ENCODE measurements around the gene CNNM1. TPM values are rescaled to one million over a fixed set of nuclear protein-coding genes. Genes with fewer than 3 reads are reported as not detected.

Gene CNNM1
- total RNA-seq, 1 donor from 2014 or later = 0.56 TPM

DNA sequence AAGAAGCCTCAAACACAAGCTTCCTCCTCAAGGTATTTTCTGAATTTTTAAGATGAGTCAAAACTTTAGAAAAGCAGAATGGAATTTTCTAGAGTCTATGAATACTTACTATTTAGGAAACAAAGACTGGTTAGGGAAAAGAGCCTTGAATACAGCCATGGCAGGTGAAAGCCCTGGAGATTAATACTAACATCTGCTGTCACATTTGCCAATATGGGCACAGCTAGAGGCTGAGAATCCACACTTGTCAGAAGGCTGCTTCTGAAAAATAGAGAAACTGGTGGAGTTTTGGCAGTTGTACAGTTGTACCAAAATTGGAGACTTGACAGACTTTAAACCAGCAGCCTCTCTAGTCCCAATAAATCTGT is 24.3 kb upstream of the CNNM1 start:
- Mint-ChIP-seq H3K27me3 (ENCODE audit: insufficient read depth, low read depth) (peaks cover 9% of the 10 kb centered on the region), H3K9me3 (peaks cover 9% of the 10 kb centered on the region), H3K27ac (no peak overlapping the region), H3K4me3 (no peak overlapping the region), H3K36me3 (no peaks in the 10 kb centered on the region), H3K4me1 (peaks cover 12% of the 10 kb centered on the region)
- Histone ChIP-seq H3K27me3 (no peaks in the 10 kb centered on the region), H3K4me2 (no peak overlapping the region), H3K36me3 (no peaks in the 10 kb centered on the region), H2AFZ (replicated peaks) (no peak overlapping the region), H3K27ac (no peak overlapping the region), H3K9me3 (ENCODE audit: low read depth) (peaks cover 8% of the 10 kb centered on the region), H3K4me3 (no peak overlapping the region), H3K9ac (no peak overlapping the region), H3K79me2 (ENCODE audit: low read depth) (no peaks in the 10 kb centered on the region), H3K4me1 (no peaks in the 10 kb centered on the region), H3F3A (ENCODE audit: low read depth) (no peaks in the 10 kb centered on the region), H4K20me1 (ENCODE audit: low read depth) (no peaks in the 10 kb centered on the region)
- TF ChIP-seq EZH2 (IDR thresholded peaks at IDR 0.05) (no peak), EZH2phosphoT487 (IDR thresholded peaks at IDR 0.05) (no peak), CTCF (IDR thresholded peaks at IDR 0.05) (no peak)
- no peak for DNase-seq (ENCODE audit: low spot score)

GRCh38 chr10:99312501-99312900 is 16.7 kb upstream of the CNNM1 start:
- Mint-ChIP-seq H3K36me3 (no peaks in the 10 kb centered on the region), H3K4me3 (no peak overlapping the region), H3K4me1 (no peaks in the 10 kb centered on the region), H3K9me3 (peaks cover 12% of the 10 kb centered on the region), H3K27me3 (ENCODE audit: insufficient read depth, low read depth) (peaks cover 5% of the 10 kb centered on the region), H3K27ac (no peak overlapping the region)
- TF ChIP-seq CTCF (IDR thresholded peaks at IDR 0.05) (no peak), EZH2 (IDR thresholded peaks at IDR 0.05) (no peak), EZH2phosphoT487 (IDR thresholded peaks at IDR 0.05) (no peak)
- DNase-seq (ENCODE audit: low spot score) = no peak
- H3K27ac ChIP-seq = no peak overlapping the region
- H3F3A ChIP-seq (ENCODE audit: low read depth) = no peaks in the 10 kb centered on the region
- peaks cover 8% of the 10 kb centered on the region for H3K9me3 ChIP-seq (ENCODE audit: low read depth)
- H3K79me2 ChIP-seq (ENCODE audit: low read depth) = no peaks in the 10 kb centered on the region
- H3K9ac ChIP-seq = no peak overlapping the region
- no peak overlapping the region for H3K4me3 ChIP-seq
- no peaks in the 10 kb centered on the region for H3K27me3 ChIP-seq
- no peak overlapping the region for H2AFZ ChIP-seq (replicated peaks)
- no peaks in the 10 kb centered on the region for H3K36me3 ChIP-seq
- H3K4me2 ChIP-seq = no peak overlapping the region
- peaks cover 2% of the 10 kb centered on the region for H3K4me1 ChIP-seq
- no peaks in the 10 kb centered on the region for H4K20me1 ChIP-seq (ENCODE audit: low read depth)

- Histone ChIP-seq H4K20me1 (ENCODE audit: low read depth) (no peaks in the 10 kb centered on the region), H3K27ac (no peak overlapping the region), H3K27me3 (no peaks in the 10 kb centered on the region), H3K36me3 (no peaks in the 10 kb centered on the region), H3K9me3 (ENCODE audit: low read depth) (no peaks in the 10 kb centered on the region), H3K4me2 (no peak overlapping the region), H3F3A (ENCODE audit: low read depth) (no peaks in the 10 kb centered on the region), H3K9ac (no peak overlapping the region), H3K79me2 (ENCODE audit: low read depth) (no peaks in the 10 kb centered on the region), H3K4me3 (no peak overlapping the region), H3K4me1 (peaks cover 10% of the 10 kb centered on the region), H2AFZ (replicated peaks) (no peak overlapping the region)
- TF ChIP-seq CTCF (IDR thresholded peaks at IDR 0.05) = no peak
- no peak for TF ChIP-seq EZH2 (IDR thresholded peaks at IDR 0.05)
- TF ChIP-seq EZH2phosphoT487 (IDR thresholded peaks at IDR 0.05) = no peak
- Mint-ChIP-seq H3K4me3 (no peak overlapping the region), H3K27ac (no peak overlapping the region), H3K9me3 (peaks cover 3% of the 10 kb centered on the region), H3K36me3 (no peaks in the 10 kb centered on the region), H3K27me3 (ENCODE audit: insufficient read depth, low read depth) (peaks cover 2% of the 10 kb centered on the region), H3K4me1 (no peaks in the 10 kb centered on the region)
- no peak for DNase-seq (ENCODE audit: low spot score)
Observed at GRCh38 chr10:99315853-99316252, 13.3 kb upstream of the CNNM1 start.

All from neural progenitor cell (in vitro differentiated cells).